ENCODE data around the gene ANTKMT. TPM values are rescaled to one million over a fixed set of nuclear protein-coding genes. Genes with fewer than 3 reads are reported as not detected.

The ANTKMT gene
- total and polyA plus RNA-seq, 2 donors (not counting 1 experiment from before 2014, with no cell fraction given): 4.5 to 31.5 TPM

DNA sequence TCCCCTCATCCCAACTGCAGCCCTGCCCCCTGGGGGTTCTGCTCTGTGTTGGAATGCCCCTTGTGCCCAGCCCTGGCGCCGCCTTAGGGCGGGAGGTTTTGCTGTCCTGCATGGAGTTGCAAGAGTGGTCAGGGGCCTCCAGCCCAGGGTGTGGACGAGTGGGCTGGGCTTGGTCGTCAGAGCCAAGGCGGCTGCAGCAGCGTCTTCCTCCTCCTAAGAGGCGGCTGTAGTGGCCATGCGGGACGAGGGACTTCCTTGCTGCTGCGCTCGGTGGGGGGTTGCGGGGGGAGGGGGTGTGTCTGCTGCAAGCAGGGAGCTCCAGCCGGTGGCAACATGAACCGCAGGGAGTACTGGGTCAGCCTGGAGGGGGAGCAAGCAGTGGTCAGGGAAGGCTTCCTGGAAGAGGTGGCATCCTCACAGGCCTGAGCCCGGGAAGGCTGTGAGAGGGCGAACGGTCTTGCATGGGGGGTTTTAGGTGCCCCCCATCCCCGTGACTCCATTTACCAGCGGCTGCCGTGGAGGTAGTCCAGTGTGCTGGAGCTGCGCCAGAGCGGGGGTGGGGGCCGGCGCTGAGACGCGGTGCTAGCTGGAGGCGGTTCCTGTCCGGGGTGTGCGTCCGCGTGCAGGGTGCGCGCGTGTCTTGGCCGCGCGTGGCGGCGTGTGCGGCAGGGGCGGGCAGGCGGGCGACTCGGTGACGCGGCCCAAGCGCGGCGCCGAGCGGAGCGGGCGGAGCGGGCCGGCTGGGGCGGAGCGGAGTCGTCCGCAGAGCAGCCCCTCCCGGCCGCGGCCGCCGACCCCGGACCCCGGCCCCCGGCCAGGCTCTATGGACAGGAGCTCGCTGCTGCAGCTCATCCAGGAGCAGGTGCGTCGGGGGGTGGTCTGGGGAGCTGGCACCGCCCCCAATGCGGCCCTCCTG lies 45.7 kb upstream of the ANTKMT start, which contains the start of gene RHBDL1:
Gene RHBDL1, plus strand, starts transcription at position 704 of the 916 bp plus-strand sequence. Its CDS starts 120 bp downstream, at position 824.
- Histone ChIP-seq H3K27ac (ENCODE audit: insufficient read depth, low read length) (no peak within 1 kb of the TSS), H3K36me3 (ENCODE audit: control insufficient read depth, insufficient read depth, low read length) (peaks cover 27% of the 10 kb centered on the region), H3K4me3 (replicated peaks in 1 of 4; ENCODE audit: control extremely low read depth in 1 of 4, insufficient read depth in 1 of 4, low read depth in 3 of 4, low read length in 4 of 4) (peak within 1 kb of the TSS; percentile 20 to 57 (median 23)), H3K79me2 (ENCODE audit: control insufficient read depth, insufficient read depth, low read length) (peaks cover 2% of the 10 kb centered on the region), H3K9ac (ENCODE audit: insufficient read depth, low read length) (no peak within 1 kb of the TSS), H3K9me3 (ENCODE audit: control insufficient read depth, insufficient read depth, low read depth, low read length) (no peaks in the 10 kb centered on the region), H4K20me1 (ENCODE audit: control insufficient read depth, extremely low read depth, insufficient read depth, low read length) (no peaks in the 10 kb centered on the region), H3K4me1 (ENCODE audit: control insufficient read depth, extremely low read depth, insufficient read depth, low read length) (peaks cover 5% of the 10 kb centered on the region), H3K27me3 (ENCODE audit: control insufficient read depth, insufficient read depth, low read length) (no peaks in the 10 kb centered on the region), H3K4me2 (ENCODE audit: extremely low read depth, insufficient read depth, low read length) (peak within 1 kb of the TSS; percentile 71), H2AFZ (ENCODE audit: low read length) (no peak within 1 kb of the TSS)
- TF ChIP-seq EZH2 (IDR thresholded peaks at IDR 0.05; ENCODE audit: low read length, missing control alignments): no peak
- TF ChIP-seq CTCF (conservative IDR thresholded peaks at IDR 0.05 in 1 of 2, IDR thresholded peaks at IDR 0.05 in 1 of 2; ENCODE audit: low read depth in 1 of 2, low read length in 2 of 2): no peak
- peak; percentile 51 to 52 for DNase-seq (ENCODE audit: low read depth in 2 of 2)

DNA sequence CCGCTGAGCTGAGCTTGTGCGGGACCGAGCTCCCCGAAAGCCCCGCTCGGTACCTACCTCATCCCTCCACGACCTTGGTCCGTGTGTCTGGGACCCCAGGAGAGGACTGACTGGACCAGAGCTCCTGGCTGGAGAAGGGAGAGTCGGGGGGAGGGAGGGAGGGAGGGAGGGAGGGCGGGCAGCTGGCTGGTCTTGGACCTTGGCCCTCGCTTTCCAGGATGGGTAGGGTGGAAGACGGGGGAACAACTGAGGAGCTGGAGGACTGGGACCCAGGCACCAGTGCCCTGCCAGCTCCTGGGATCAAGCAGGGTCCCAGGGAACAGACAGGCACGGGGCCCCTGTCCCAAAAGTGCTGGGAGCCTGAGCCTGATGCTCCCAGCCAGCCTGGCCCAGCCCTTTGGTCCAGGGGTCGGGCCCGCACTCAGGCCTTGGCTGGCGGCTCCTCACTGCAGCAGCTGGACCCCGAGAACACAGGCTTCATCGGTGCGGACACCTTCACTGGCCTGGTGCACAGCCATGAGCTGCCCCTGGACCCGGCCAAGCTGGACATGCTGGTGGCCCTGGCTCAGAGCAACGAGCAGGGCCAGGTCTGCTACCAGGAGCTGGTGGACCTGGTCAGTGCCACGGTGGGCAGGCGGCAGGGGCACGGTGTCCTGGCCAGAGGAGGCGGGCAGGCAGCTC lies 44.9 kb upstream of the ANTKMT start:
- Histone ChIP-seq H3K9ac (ENCODE audit: insufficient read depth, low read length) (no peak overlapping the region), H3K4me2 (ENCODE audit: extremely low read depth, insufficient read depth, low read length) (peak overlapping the region; percentile 71), H2AFZ (ENCODE audit: low read length) (no peak overlapping the region), H3K27ac (ENCODE audit: insufficient read depth, low read length) (no peak overlapping the region), H3K9me3 (ENCODE audit: control insufficient read depth, insufficient read depth, low read depth, low read length) (no peaks in the 10 kb centered on the region), H3K79me2 (ENCODE audit: control insufficient read depth, insufficient read depth, low read length) (peaks cover 4% of the 10 kb centered on the region), H3K4me3 (replicated peaks in 1 of 4; ENCODE audit: control extremely low read depth in 1 of 4, insufficient read depth in 1 of 4, low read depth in 3 of 4, low read length in 4 of 4) (peak overlapping the region in 3 of 4 experiments; percentile 15 to 57 (median 25)), H3K27me3 (ENCODE audit: control insufficient read depth, insufficient read depth, low read length) (no peaks in the 10 kb centered on the region), H4K20me1 (ENCODE audit: control insufficient read depth, extremely low read depth, insufficient read depth, low read length) (no peaks in the 10 kb centered on the region), H3K4me1 (ENCODE audit: control insufficient read depth, extremely low read depth, insufficient read depth, low read length) (peaks cover 6% of the 10 kb centered on the region), H3K36me3 (ENCODE audit: control insufficient read depth, insufficient read depth, low read length) (peaks cover 19% of the 10 kb centered on the region)
- TF ChIP-seq CTCF (conservative IDR thresholded peaks at IDR 0.05 in 1 of 2, IDR thresholded peaks at IDR 0.05 in 1 of 2; ENCODE audit: low read depth in 1 of 2, low read length in 2 of 2) (no peak), EZH2 (IDR thresholded peaks at IDR 0.05; ENCODE audit: low read length, missing control alignments) (no peak)
- DNase-seq (ENCODE audit: low read depth in 2 of 2): no peak

DNA sequence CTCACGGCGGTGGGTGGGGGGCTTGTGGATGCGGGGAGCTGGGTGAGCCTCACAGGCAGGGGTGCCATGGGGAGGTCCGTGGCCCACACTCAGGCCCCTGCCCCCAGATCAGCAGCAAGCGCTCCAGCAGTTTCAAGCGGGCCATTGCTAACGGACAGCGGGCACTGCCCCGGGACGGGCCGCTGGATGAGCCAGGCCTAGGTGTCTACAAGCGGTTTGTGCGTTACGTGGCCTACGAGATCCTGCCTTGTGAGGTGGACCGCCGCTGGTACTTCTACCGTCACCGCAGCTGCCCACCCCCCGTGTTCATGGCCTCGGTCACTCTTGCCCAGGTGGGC lies 44.4 kb upstream of the ANTKMT start:
- TF ChIP-seq CTCF (conservative IDR thresholded peaks at IDR 0.05 in 1 of 2, IDR thresholded peaks at IDR 0.05 in 1 of 2; ENCODE audit: low read depth in 1 of 2, low read length in 2 of 2) (no peak), EZH2 (IDR thresholded peaks at IDR 0.05; ENCODE audit: low read length, missing control alignments) (no peak)
- H2AFZ ChIP-seq (ENCODE audit: low read length): no peak overlapping the region
- no peak overlapping the region for H3K4me3 ChIP-seq (replicated peaks in 1 of 4; ENCODE audit: control extremely low read depth in 1 of 4, insufficient read depth in 1 of 4, low read depth in 3 of 4, low read length in 4 of 4)
- no peaks in the 10 kb centered on the region for H3K9me3 ChIP-seq (ENCODE audit: control insufficient read depth, insufficient read depth, low read depth, low read length)
- peaks cover 16% of the 10 kb centered on the region for H3K36me3 ChIP-seq (ENCODE audit: control insufficient read depth, insufficient read depth, low read length)
- H3K27ac ChIP-seq (ENCODE audit: insufficient read depth, low read length): no peak overlapping the region
- no peak for DNase-seq (ENCODE audit: low read depth in 2 of 2)
- no peak overlapping the region for H3K9ac ChIP-seq (ENCODE audit: insufficient read depth, low read length)
- H3K79me2 ChIP-seq (ENCODE audit: control insufficient read depth, insufficient read depth, low read length): peaks cover 9% of the 10 kb centered on the region
- no peak overlapping the region for H3K4me2 ChIP-seq (ENCODE audit: extremely low read depth, insufficient read depth, low read length)
- H3K4me1 ChIP-seq (ENCODE audit: control insufficient read depth, extremely low read depth, insufficient read depth, low read length): peaks cover 10% of the 10 kb centered on the region
- no peaks in the 10 kb centered on the region for H3K27me3 ChIP-seq (ENCODE audit: control insufficient read depth, insufficient read depth, low read length)
- H4K20me1 ChIP-seq (ENCODE audit: control insufficient read depth, extremely low read depth, insufficient read depth, low read length): no peaks in the 10 kb centered on the region

Measured in fibroblast of lung (primary cell).